Astrocyte of the hippocampus (primary cell): ENCODE measurements around the gene ASPRV1.
"Not testable (repeated sequence)": the region's sequence is repeated elsewhere in the genome, so short reads cannot be mapped to it uniquely, and the experiment has no call there.

Source experiments
- DNase-seq: peaks from one replicate; pipeline ENCODE4 v3.0.0; 2011; ENCODE audit warnings: low read depth, low spot score

Gene ASPRV1

GRCh38 chr2:69961496-69961895, at the start of gene ASPRV1:
TSS of gene ASPRV1 (minus strand) at chr2:69961631. CDS start at chr2:69961436, 195 bp downstream.
- no peak for DNase-seq

GRCh38 chr2:70010576-70011111, 49.2 kb upstream of the ASPRV1 start:
- DNase-seq = no peak

GRCh38 chr2:70009762-70010575, 48.5 kb upstream of the ASPRV1 start:
- DNase-seq = no peak

GRCh38 chr2:70008290-70008689, 46.9 kb upstream of the ASPRV1 start:
- no peak for DNase-seq

- no peak for DNase-seq
Measured at GRCh38 chr2:70007151-70007550, 45.7 kb upstream of the ASPRV1 start.

- no peak for DNase-seq
Measured at GRCh38 chr2:70006447-70006784, 45.0 kb upstream of the ASPRV1 start.

GRCh38 chr2:70005752-70006446, 44.5 kb upstream of the ASPRV1 start:
- DNase-seq = no peak

- DNase-seq = no peak
Measured at GRCh38 chr2:70005216-70005615, 43.8 kb upstream of the ASPRV1 start.

GRCh38 chr2:70003093-70003830, 41.8 kb upstream of the ASPRV1 start:
- no peak for DNase-seq

- DNase-seq = no peak
Measured at GRCh38 chr2:70002241-70002899, 40.9 kb upstream of the ASPRV1 start.

GRCh38 chr2:70000529-70000928, 39.1 kb upstream of the ASPRV1 start:
- DNase-seq = not testable (repeated sequence)

GRCh38 chr2:69998761-69999160, 37.3 kb upstream of the ASPRV1 start:
- no peak for DNase-seq

GRCh38 chr2:69997015-69997830, 35.8 kb upstream of the ASPRV1 start:
- peak; percentile 16 for DNase-seq

- DNase-seq = no peak
Measured at GRCh38 chr2:69995511-69995910, 34.1 kb upstream of the ASPRV1 start.

- no peak for DNase-seq
Measured at GRCh38 chr2:69994166-69994565, 32.7 kb upstream of the ASPRV1 start.

GRCh38 chr2:69993708-69994107, 32.3 kb upstream of the ASPRV1 start:
- no peak for DNase-seq

GRCh38 chr2:69993048-69993565, 31.7 kb upstream of the ASPRV1 start:
- no peak for DNase-seq

- no peak for DNase-seq
Measured at GRCh38 chr2:69992310-69993047, 31.0 kb upstream of the ASPRV1 start.

GRCh38 chr2:69989441-69990105, 28.1 kb upstream of the ASPRV1 start:
- no peak for DNase-seq
